Neuronal stem cell (in vitro differentiated cells): ENCODE data around the gene ZNF425. TPM values are rescaled to one million over a fixed set of nuclear protein-coding genes. Genes with fewer than 3 reads are reported as not detected.

Experiments
- DNase-seq: peaks from one replicate; pipeline ENCODE4 v3.0.0-alpha.2; 2013; ENCODE audit warnings: low spot score
- H2AFZ ChIP-seq: one replicate; pipeline ENCODE4 v1.6.1; 2013; ENCODE audit warnings: mild to moderate bottlenecking, low read length, inconsistent platforms
- H2AK5ac ChIP-seq: 2 replicates; pipeline ENCODE4 v1.6.1; 2013; ENCODE audit warnings: low read depth, mild to moderate bottlenecking, inconsistent platforms, low read length, moderate library complexity, mixed read lengths
- H2BK120ac ChIP-seq: 2 replicates; pipeline ENCODE4 v1.6.1; 2013; ENCODE audit warnings: low read depth, mild to moderate bottlenecking, inconsistent platforms, low read length, moderate library complexity, mixed read lengths
- H2BK12ac ChIP-seq: one replicate; pipeline ENCODE4 v1.6.1; 2013; ENCODE audit warnings: low read length, inconsistent platforms
- H2BK15ac ChIP-seq: 2 replicates; pipeline ENCODE4 v1.6.1; 2013; ENCODE audit warnings: mild to moderate bottlenecking, low read length, inconsistent platforms, mixed read lengths
- H2BK5ac ChIP-seq: one replicate; pipeline ENCODE4 v1.6.1; 2013; ENCODE audit warnings: inconsistent platforms, mild to moderate bottlenecking, low read length, moderate library complexity
- H3K14ac ChIP-seq: one replicate; pipeline ENCODE4 v1.6.1; 2013; ENCODE audit warnings: low read length, inconsistent platforms
- H3K18ac ChIP-seq: 2 replicates; pipeline ENCODE4 v1.6.1; 2013; ENCODE audit warnings: low read length, inconsistent platforms
- H3K23ac ChIP-seq: 2 replicates; pipeline ENCODE4 v1.6.1; 2013; ENCODE audit warnings: low read depth, mild to moderate bottlenecking, mixed read lengths, low read length, inconsistent platforms; ENCODE audit not compliant: poor library complexity
- H3K27ac ChIP-seq: replicated peaks from 3 replicates; pipeline ENCODE4 v1.5.1; 2013; ENCODE audit warnings: low read length, inconsistent platforms
- H3K27me3 ChIP-seq, 3 experiments: 2 replicates each; pipeline ENCODE4 v1.6.1; 2013; ENCODE audit warnings: low read length in 3 of 3, mild to moderate bottlenecking in 2 of 3, inconsistent platforms in 1 of 3, low read depth in 1 of 3, mixed read lengths in 1 of 3, moderate library complexity in 1 of 3; ENCODE audit not compliant: control insufficient read depth in 3 of 3, insufficient read depth in 3 of 3
- H3K36me3 ChIP-seq, 2 donors: replicated peaks in 1 of 2; 2 replicates each; pipeline ENCODE4 v1.6.1; 2013; ENCODE audit warnings: low read length in 2 of 2; ENCODE audit not compliant: control insufficient read depth in 2 of 2, insufficient read depth in 2 of 2
- H3K4ac ChIP-seq: 2 replicates; pipeline ENCODE4 v1.6.1; 2013; ENCODE audit warnings: inconsistent platforms, mild to moderate bottlenecking, low read length, moderate library complexity
- H3K4me1 ChIP-seq, 2 donors: 1 replicate in 1 of 2; 2 replicates in 1 of 2; pipeline ENCODE4 v1.6.1; 2013; ENCODE audit warnings: low read length in 2 of 2, low read depth in 1 of 2; ENCODE audit not compliant: control insufficient read depth in 2 of 2, insufficient read depth in 1 of 2
- H3K4me2 ChIP-seq: one replicate; pipeline ENCODE4 v1.6.1; 2013; ENCODE audit warnings: mild to moderate bottlenecking, low read length, inconsistent platforms; ENCODE audit not compliant: insufficient read depth, poor library complexity, severe bottlenecking
- H3K4me3 ChIP-seq, 2 donors: 2 replicates each; pipeline ENCODE4 v1.5.1; 2013; ENCODE audit warnings: low read length in 2 of 2, mild to moderate bottlenecking in 2 of 2, inconsistent platforms in 1 of 2, moderate library complexity in 1 of 2
- H3K79me1 ChIP-seq: one replicate; pipeline ENCODE4 v1.6.1; 2013; ENCODE audit warnings: low read depth, mild to moderate bottlenecking, inconsistent platforms, low read length, moderate library complexity
- H3K9ac ChIP-seq: one replicate; pipeline ENCODE4 v1.6.1; 2013; ENCODE audit warnings: mild to moderate bottlenecking, low read depth, low read length, inconsistent platforms; ENCODE audit not compliant: poor library complexity
- H3K9me3 ChIP-seq, 2 donors: replicated peaks in 1 of 2; 2 replicates each; pipeline versions ENCODE3 to v1.6.1; 2013; ENCODE audit warnings: low read length in 2 of 2, mild to moderate bottlenecking in 2 of 2, inconsistent platforms in 1 of 2, low read depth in 1 of 2, mixed read lengths in 1 of 2, moderate library complexity in 1 of 2; ENCODE audit not compliant: control insufficient read depth in 2 of 2, insufficient read depth in 1 of 2
- H4K8ac ChIP-seq: one replicate; pipeline ENCODE4 v1.6.1; 2013; ENCODE audit warnings: low read depth, mild to moderate bottlenecking, inconsistent platforms, low read length, moderate library complexity
- H4K91ac ChIP-seq: one replicate; pipeline ENCODE4 v1.6.1; 2013; ENCODE audit warnings: low read length, low read depth, mild to moderate bottlenecking, inconsistent platforms; ENCODE audit not compliant: poor library complexity
- WGBS, 2 donors: extraction: QIAGEN DNeasy Blood & Tissue Kit; methylation state at CpG; one replicate each; pipeline ENCODE4 v1.1.7; 2013; ENCODE audit warnings: missing lambda C conversion rate in 2 of 2, mixed read lengths in 1 of 2; ENCODE audit not compliant: insufficient read length in 2 of 2, insufficient replicate concordance in 1 of 2; ENCODE audit errors: extremely low coverage in 2 of 2; 5-methylcytosine and 5-hydroxymethylcytosine counted together
- polyA plus RNA-seq, 2 experiments: library from polyadenylated mRNA; stranded (reverse); fragments of 200-250 nt; gene quantifications; one replicate each; pipeline ENCODE4 v1.2.3, GENCODE V29; 2013

The ZNF425 gene, protein sequence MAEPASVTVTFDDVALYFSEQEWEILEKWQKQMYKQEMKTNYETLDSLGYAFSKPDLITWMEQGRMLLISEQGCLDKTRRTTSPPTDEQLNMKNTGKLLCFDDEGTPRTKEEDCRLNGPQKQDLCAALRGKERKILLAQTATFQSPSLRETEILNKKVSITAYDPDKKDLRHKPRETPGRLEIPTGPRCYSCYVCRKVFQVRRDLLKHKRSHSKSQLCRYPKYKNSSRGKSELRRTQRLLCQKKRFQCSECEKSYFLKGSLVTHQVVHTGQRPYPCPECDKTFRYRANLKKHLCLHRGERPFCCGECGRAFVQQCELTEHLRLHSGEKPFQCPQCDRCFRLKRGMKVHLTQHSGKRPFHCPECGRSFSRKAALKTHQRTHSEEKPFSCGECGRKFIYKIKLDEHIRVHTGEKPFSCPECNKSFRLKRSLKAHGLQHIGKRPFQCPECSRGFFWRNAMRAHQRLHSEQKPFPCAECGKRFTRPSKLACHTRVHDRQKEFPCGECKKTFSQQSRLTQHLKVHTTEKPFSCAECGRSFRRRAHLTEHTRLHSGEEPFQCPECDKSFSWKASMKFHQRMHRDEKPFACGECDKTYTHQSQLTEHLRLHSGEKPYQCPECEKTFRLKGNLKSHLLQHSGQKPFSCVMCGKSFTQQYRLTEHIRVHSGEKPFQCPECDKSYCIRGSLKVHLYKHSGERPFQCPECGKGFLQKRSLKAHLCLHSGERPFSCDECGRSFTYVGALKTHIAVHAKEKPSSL
- polyA plus RNA-seq (2013, experiment 1 of 2): 3.2 TPM
- polyA plus RNA-seq (2013, experiment 2 of 2): 2.7 TPM

DNA sequence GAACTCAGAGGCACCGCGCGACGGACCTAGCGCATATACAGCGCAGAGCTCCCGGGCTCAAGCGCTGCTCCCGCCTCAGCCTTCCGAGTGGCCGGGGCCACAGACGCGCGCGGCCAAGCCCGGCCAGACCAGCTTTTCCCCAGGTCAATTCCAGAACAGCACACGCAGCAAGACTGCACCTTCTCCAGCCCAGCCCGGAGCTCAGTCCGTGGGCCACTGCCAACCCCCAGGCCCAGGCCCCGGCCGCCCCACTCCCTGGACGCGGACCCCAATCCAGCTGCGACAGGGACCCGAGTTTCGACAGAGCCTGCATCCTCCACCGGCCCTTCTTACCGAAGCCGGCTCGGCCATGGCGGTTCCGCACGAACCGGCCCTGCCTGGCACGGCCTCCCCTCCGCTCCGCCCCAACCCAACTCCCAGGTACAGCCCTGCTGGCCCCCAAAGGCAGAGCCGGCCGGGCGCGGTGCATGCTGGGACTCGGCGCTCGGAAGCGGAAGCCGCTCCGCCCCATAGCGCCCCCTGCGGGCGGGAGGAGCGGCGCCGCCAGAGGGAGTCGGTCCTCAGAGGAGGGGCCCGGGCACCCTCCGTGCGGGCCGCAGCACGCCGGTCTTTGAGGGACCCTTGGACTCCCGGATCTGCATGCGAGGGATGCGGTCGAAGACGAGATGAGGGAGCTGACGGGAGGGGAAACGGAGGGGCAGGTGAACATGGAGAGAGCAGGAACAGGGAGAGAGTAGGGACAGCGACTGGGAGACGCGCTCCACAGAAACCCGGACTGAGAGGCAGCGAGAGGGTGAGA lies at the start of gene ZNF425:
TSS of gene ZNF425 (minus strand) at position 462 of the 799 bp plus-strand sequence. CDS start at position 351, 111 bp downstream.
- whole genome bisulfite sequencing, 2 donors: no CpG with 5 or more reads among the region's 72 CpGs
- H2AK5ac ChIP-seq: peak within 1 kb of the TSS; percentile 98
- H3K27me3 ChIP-seq: no peaks in the 10 kb centered on the region
- peak; percentile 91 for DNase-seq
- peak within 1 kb of the TSS; percentile 65 for H4K8ac ChIP-seq
- H3K79me1 ChIP-seq: peaks cover 8% of the 10 kb centered on the region
- H2BK5ac ChIP-seq: peak within 1 kb of the TSS; percentile 87
- peak within 1 kb of the TSS; percentile 95 for H4K91ac ChIP-seq
- H3K9ac ChIP-seq: peak within 1 kb of the TSS; percentile 100
- H3K4me3 ChIP-seq: peak within 1 kb of the TSS; percentile 82 to 96
- H3K9me3 ChIP-seq: peaks cover 6 to 11% of the 10 kb centered on the region in 2 donors
- H3K14ac ChIP-seq: peak within 1 kb of the TSS; percentile 97
- peak within 1 kb of the TSS; percentile 93 for H3K4ac ChIP-seq
- peak within 1 kb of the TSS; percentile 75 for H2BK15ac ChIP-seq
- peak within 1 kb of the TSS; percentile 99 for H3K18ac ChIP-seq
- peak within 1 kb of the TSS; percentile 99 for H3K23ac ChIP-seq
- H2AFZ ChIP-seq: peak within 1 kb of the TSS; percentile 97
- H2BK120ac ChIP-seq: no peak within 1 kb of the TSS
- H3K4me2 ChIP-seq: peak within 1 kb of the TSS; percentile 75
- H3K4me1 ChIP-seq: peaks cover 3% of the 10 kb centered on the region in 2 donors
- H3K27ac ChIP-seq: peak within 1 kb of the TSS; percentile 78
- peak within 1 kb of the TSS; percentile 22 for H2BK12ac ChIP-seq
- peaks cover 4 to 20% of the 10 kb centered on the region in 2 donors for H3K36me3 ChIP-seq

DNA sequence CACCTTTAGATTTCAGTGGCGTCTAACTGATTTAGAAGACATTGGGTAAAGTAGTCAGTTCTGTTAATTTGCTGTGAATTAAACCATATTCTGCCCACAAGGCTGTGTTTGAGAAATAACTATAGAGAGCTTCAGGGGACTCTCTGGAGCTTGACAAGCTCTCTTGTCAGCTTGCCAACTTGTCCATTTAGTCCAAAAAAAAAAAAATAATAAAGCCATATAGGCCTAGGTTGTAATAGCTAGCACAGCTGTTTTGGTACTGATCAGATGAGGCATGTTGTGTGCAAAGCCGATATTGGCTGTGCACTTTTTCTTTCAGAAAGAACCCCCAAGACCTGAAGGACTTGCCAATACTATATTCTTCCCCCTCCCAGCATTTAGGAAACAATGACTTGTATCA lies 49.0 kb upstream of the ZNF425 start:
- no peak overlapping the region for H3K9ac ChIP-seq
- H3K79me1 ChIP-seq: peaks cover 2% of the 10 kb centered on the region
- no peak overlapping the region for H2AK5ac ChIP-seq
- H2AFZ ChIP-seq: no peak overlapping the region
- H3K4me2 ChIP-seq: no peak overlapping the region
- no peak overlapping the region for H3K4me3 ChIP-seq
- DNase-seq: no peak
- no peak overlapping the region for H2BK5ac ChIP-seq
- no peak overlapping the region for H2BK15ac ChIP-seq
- no peak overlapping the region for H3K4ac ChIP-seq
- H3K27ac ChIP-seq: no peak overlapping the region
- H3K14ac ChIP-seq: no peak overlapping the region
- H3K36me3 ChIP-seq: peaks cover 27 to 83% of the 10 kb centered on the region in 2 donors
- H3K9me3 ChIP-seq: no peaks in the 10 kb centered on the region
- H4K8ac ChIP-seq: no peak overlapping the region
- no peak overlapping the region for H2BK12ac ChIP-seq
- H3K23ac ChIP-seq: no peak overlapping the region
- no peak overlapping the region for H3K18ac ChIP-seq
- WGBS, 2 donors: no CpG with 5 or more reads among the region's 2 CpGs
- H3K4me1 ChIP-seq: no peaks in the 10 kb centered on the region
- no peaks in the 10 kb centered on the region for H3K27me3 ChIP-seq
- H4K91ac ChIP-seq: no peak overlapping the region
- H2BK120ac ChIP-seq: no peak overlapping the region

DNA sequence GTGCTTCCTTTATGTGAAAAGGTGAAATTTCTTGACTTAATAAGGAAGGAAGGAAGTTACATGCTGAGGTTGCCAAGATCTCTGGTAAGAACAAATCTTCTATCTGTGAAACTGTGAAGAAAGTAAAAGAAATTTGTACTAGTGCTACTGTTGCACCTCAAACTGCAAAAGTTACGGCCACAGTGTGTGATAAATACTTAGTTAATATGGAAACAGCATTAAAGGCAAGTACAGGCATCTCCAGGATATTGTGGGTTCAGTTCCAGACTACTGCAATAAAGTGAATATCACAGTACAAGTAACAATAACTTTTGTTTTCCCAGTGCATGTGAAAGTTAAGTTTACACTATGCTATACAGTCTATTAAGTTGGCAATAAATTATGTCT lies 46.4 kb upstream of the ZNF425 start:
- Histone ChIP-seq H3K36me3 (peaks cover 20 to 84% of the 10 kb centered on the region in 2 donors), H2BK5ac (no peak overlapping the region), H2BK15ac (no peak overlapping the region), H3K79me1 (peaks cover 2% of the 10 kb centered on the region), H4K91ac (no peak overlapping the region), H3K4ac (no peak overlapping the region), H4K8ac (no peak overlapping the region), H2AK5ac (no peak overlapping the region), H2BK120ac (no peak overlapping the region), H3K27me3 (no peaks in the 10 kb centered on the region), H2BK12ac (no peak overlapping the region), H2AFZ (no peak overlapping the region), H3K18ac (no peak overlapping the region), H3K4me2 (no peak overlapping the region), H3K4me1 (no peaks in the 10 kb centered on the region), H3K9me3 (no peaks in the 10 kb centered on the region), H3K23ac (no peak overlapping the region), H3K27ac (no peak overlapping the region), H3K9ac (no peak overlapping the region), H3K14ac (no peak overlapping the region), H3K4me3 (no peak overlapping the region)
- DNase-seq: no peak
- no CpG with 5 or more reads among the region's 1 CpG for WGBS, 2 donors
